K562 (cell line): ENCODE results near the gene GOLGA8T.
"Not testable (repeated sequence)": the region's sequence is repeated elsewhere in the genome, so short reads cannot be mapped to it uniquely, and the experiment has no call there.

Experiments
- CREB3L1 ChIP-seq: fragments of 450-650 bp; IDR thresholded peaks from 2 replicates; pipeline ENCODE4 v1.6.1; 2014; ENCODE audit warnings: low read depth, mild to moderate bottlenecking, moderate library complexity, borderline replicate concordance
- CTCF ChIP-seq, 3 experiments: IDR thresholded peaks in 2 of 3; conservative IDR thresholded peaks in 1 of 3; 2 replicates each; pipeline ENCODE4 v1.5.1; 2011 to 2012; ENCODE audit warnings: low read length in 3 of 3, mild to moderate bottlenecking in 3 of 3, control low read depth in 2 of 3, improper control_type of control experiment in 1 of 3, inconsistent platforms in 1 of 3, low read depth in 1 of 3, mixed read lengths in 1 of 3, moderate library complexity in 1 of 3; ENCODE audit not compliant: insufficient read depth in 2 of 3
- HCFC1 ChIP-seq: IDR thresholded peaks from 2 replicates; pipeline ENCODE4 v1.6.1; 2012; ENCODE audit warnings: low read depth, low read length, improper control_type of control experiment
- HMGN3 ChIP-seq: IDR thresholded peaks from 2 replicates; pipeline ENCODE4 v1.6.1; 2011; ENCODE audit warnings: borderline replicate concordance, low read depth, mild to moderate bottlenecking, mixed read lengths, low read length; ENCODE audit not compliant: insufficient read length; ENCODE audit errors: extremely low read depth
- JUN ChIP-seq, 2 experiments: sonication (generic) in 1 of 2; formaldehyde crosslinking in 1 of 2; IDR thresholded peaks; 2 replicates each; pipeline versions ENCODE4 v1.6.1 to v1.8.0; 2012 to 2022; ENCODE audit warnings: borderline replicate concordance in 2 of 2, mild to moderate bottlenecking in 2 of 2, improper control_type of control experiment in 1 of 2, low read depth in 1 of 2, low read length in 1 of 2, missing genetic modification reagents in 1 of 2
- MAX ChIP-seq: sonication (generic); formaldehyde crosslinking; IDR thresholded peaks from 2 replicates; pipeline ENCODE4 v1.9.0; 2022; ENCODE audit warnings: mild to moderate bottlenecking, missing genetic modification reagents
- NR2C2 ChIP-seq, 2 experiments: fragments of 200-800 bp in 1 of 2; sonication (Bioruptor generic) in 1 of 2; sonication (generic) in 1 of 2; formaldehyde crosslinking in 1 of 2; IDR thresholded peaks; 2 replicates each; pipeline versions ENCODE4 v1.6.1 to v1.8.0; 2016 to 2022; ENCODE audit warnings: mild to moderate bottlenecking in 1 of 2, missing compliant biosample characterization in 1 of 2, missing genetic modification characterization in 1 of 2, missing genetic modification reagents in 1 of 2
- POLR2A ChIP-seq: fragments of 450-650 bp; conservative IDR thresholded peaks from 2 replicates; pipeline ENCODE4 v1.6.1; 2016
- RB1 ChIP-seq: fragments of 450-650 bp; IDR thresholded peaks from 2 replicates; pipeline ENCODE4 v1.6.1; 2017; ENCODE audit warnings: low read depth, mild to moderate bottlenecking
- RBM34 ChIP-seq: fragments of 200-400 bp; formaldehyde crosslinking; IDR thresholded peaks from 2 replicates; pipeline ENCODE4 v1.6.1; 2018; ENCODE audit warnings: low read length, borderline replicate concordance; ENCODE audit not compliant: insufficient read depth
- ZKSCAN8 ChIP-seq: fragments of 200-800 bp; sonication (Bioruptor generic); IDR thresholded peaks from 2 replicates; pipeline ENCODE4 v1.6.1; 2016; ENCODE audit warnings: missing genetic modification characterization, missing compliant biosample characterization
- ZZZ3 ChIP-seq: fragments of 450-650 bp; IDR thresholded peaks from 2 replicates; pipeline ENCODE4 v1.6.1; 2016; ENCODE audit warnings: antibody characterized with exemption, mild to moderate bottlenecking, moderate library complexity

- TF ChIP-seq POLR2A; JUN (IDR thresholded peaks at IDR 0.05; ENCODE audit: borderline replicate concordance, low read depth, low read length); JUN (CRISPR knock-in tag; IDR thresholded peaks at IDR 0.05; ENCODE audit: borderline replicate concordance); RB1; CREB3L1; HMGN3; NR2C2 (CRISPR knock-in tag; IDR thresholded peaks at IDR 0.05); NR2C2 (tag; IDR thresholded peaks at IDR 0.05); RBM34; CTCF (IDR thresholded peaks at IDR 0.05 in 2 of 3, conservative IDR thresholded peaks at IDR 0.05 in 1 of 3; ENCODE audit: insufficient read depth in 2 of 3, low read depth in 1 of 3, low read length in 3 of 3); HCFC1; ZZZ3; ZKSCAN8 (CRISPR knock-in tag); MAX (CRISPR knock-in tag): not testable (repeated sequence)
These were observed 41.8 kb downstream of the GOLGA8T start for GRCh38 chr15:30176613-30177012.
